ENCODE results near the gene PAEP.

Gene PAEP

DNA sequence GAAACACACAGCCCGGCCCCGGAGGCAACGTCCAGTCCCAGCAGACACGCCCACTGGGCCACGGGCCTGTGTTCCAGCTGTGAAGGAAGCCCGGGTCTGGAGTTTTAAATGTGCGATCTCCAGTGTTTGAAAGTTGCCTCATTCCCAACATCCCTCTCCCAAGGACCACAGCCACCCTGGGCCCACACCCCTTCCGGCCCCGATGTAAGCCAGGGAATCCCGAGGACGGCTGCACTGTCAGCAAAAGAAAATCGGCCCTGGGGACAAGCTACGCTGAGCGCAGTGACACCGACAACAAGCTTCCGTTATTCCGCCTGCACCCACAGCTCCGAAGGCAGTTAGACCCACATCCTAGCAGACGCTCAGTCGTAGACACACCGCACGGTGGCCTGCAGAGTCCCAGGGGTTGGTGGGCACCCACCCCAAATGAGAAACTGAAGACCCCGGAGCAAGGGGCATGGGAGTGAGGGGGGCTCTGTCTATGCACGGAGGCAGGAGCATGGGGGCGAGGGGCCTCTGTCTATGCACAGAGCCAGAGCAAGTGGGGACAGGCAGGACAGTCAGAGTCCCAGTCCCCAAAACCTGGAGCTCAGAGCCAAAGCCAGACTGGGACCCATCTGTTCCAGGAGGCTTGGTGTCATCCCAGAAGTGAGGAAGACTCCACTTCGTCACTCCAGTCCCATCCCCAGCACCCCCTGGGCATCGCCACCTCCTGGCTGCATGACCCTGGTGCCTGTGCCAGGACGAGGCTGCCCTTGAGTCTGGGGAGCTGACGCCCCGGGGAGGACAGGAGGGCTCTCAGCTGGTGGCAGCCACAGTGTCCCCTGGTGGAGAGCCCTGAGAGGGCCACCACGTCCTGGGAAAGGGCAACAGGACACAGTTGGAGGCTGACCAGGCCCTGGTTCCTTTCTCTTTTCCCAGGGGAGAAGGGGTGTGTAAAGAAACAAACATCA is 54.4 kb downstream of the PAEP start:
- Histone ChIP-seq H3K4me3 (replicated peaks; ENCODE audit: insufficient read depth, low read length) (no peak overlapping the region), H3K27ac (replicated peaks) (no peak overlapping the region), H3K27me3 (ENCODE audit: insufficient read depth, poor library complexity, severe bottlenecking) (no peaks in the 10 kb centered on the region)
- TF ChIP-seq CTCF (IDR thresholded peaks at IDR 0.05; ENCODE audit: insufficient read depth, low read length), result no peak
- no peak for TF ChIP-seq SPI1 (IDR thresholded peaks at IDR 0.05; ENCODE audit: borderline replicate concordance, low read depth)
- TF ChIP-seq POLR2AphosphoS5 (IDR thresholded peaks at IDR 0.05; ENCODE audit: low read depth), result no peak
- no peak for TF ChIP-seq REST (IDR thresholded peaks at IDR 0.05; ENCODE audit: insufficient replicate concordance, low read depth)
- TF ChIP-seq GABPA (IDR thresholded peaks at IDR 0.05; ENCODE audit: low read depth), result no peak
- no peak for DNase-seq (ENCODE audit: low read depth in 1 of 2, low spot score in 1 of 2)

Measured in HL-60 (cell line).